Measurements from ENCODE around the gene CCR9. TPM values are rescaled to one million over a fixed set of nuclear protein-coding genes. Genes with fewer than 3 reads are reported as not detected.

The CCR9 gene, protein sequence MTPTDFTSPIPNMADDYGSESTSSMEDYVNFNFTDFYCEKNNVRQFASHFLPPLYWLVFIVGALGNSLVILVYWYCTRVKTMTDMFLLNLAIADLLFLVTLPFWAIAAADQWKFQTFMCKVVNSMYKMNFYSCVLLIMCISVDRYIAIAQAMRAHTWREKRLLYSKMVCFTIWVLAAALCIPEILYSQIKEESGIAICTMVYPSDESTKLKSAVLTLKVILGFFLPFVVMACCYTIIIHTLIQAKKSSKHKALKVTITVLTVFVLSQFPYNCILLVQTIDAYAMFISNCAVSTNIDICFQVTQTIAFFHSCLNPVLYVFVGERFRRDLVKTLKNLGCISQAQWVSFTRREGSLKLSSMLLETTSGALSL
- polyA plus RNA-seq (not detected in 2 replicates), polyA minus RNA-seq (not detected in 2 replicates)

- Histone ChIP-seq H3K9ac (ENCODE audit: low read length) (no peak within 1 kb of the TSS), H2AFZ (ENCODE audit: low read depth, low read length) (no peak within 1 kb of the TSS), H3K4me3 (ENCODE audit: low read length) (no peak within 1 kb of the TSS), H3F3A (ENCODE audit: insufficient read depth, low read length, poor library complexity, severe bottlenecking) (no peaks in the 10 kb centered on the region), H3K79me2 (replicated peaks; ENCODE audit: insufficient read depth, low read length) (no peaks in the 10 kb centered on the region), H3K27ac (ENCODE audit: low read length) (no peak within 1 kb of the TSS), H3K9me3 (ENCODE audit: low read length) (no peaks in the 10 kb centered on the region), H4K20me1 (ENCODE audit: insufficient read depth) (no peaks in the 10 kb centered on the region), H3K27me3 (ENCODE audit: insufficient read depth, low read depth, low read length) (no peaks in the 10 kb centered on the region), H3K36me3 (ENCODE audit: insufficient read depth, low read length) (no peaks in the 10 kb centered on the region), H3K9me2 (ENCODE audit: insufficient read depth, low read length) (no peaks in the 10 kb centered on the region), H3K4me2 (ENCODE audit: low read length) (no peak within 1 kb of the TSS)
- no peak for TF ChIP-seq RAD21 (conservative IDR thresholded peaks at IDR 0.05)
- TF ChIP-seq EZH2 (IDR thresholded peaks at IDR 0.05; ENCODE audit: borderline replicate concordance, insufficient read depth, low read length, poor library complexity, severe bottlenecking): no peak
- no peak for TF ChIP-seq REST (IDR thresholded peaks at IDR 0.05; ENCODE audit: borderline replicate concordance)
- TF ChIP-seq CTCF (IDR thresholded peaks at IDR 0.05; ENCODE audit: poor library complexity, severe bottlenecking): no peak
- no peak for TF ChIP-seq SMC3 (conservative IDR thresholded peaks at IDR 0.05; ENCODE audit: poor library complexity)
- no peak for TF ChIP-seq MXI1 (conservative IDR thresholded peaks at IDR 0.05; ENCODE audit: poor library complexity, severe bottlenecking)
- no peak for TF ChIP-seq EP300 (conservative IDR thresholded peaks at IDR 0.05; ENCODE audit: poor library complexity, severe bottlenecking)
- TF ChIP-seq TAF1 (IDR thresholded peaks at IDR 0.05; ENCODE audit: low read depth): no peak
- TF ChIP-seq POLR2AphosphoS5 (IDR thresholded peaks at IDR 0.05): no peak
Observed at GRCh38 chr3:45885979-45886705, at the start of gene CCR9. TSS of gene CCR9 (plus strand) at chr3:45886543. CDS start at chr3:45894934, 8,391 bp downstream.

GRCh38 chr3:45838466-45838865 lies 47.9 kb upstream of the CCR9 start:
- no peak overlapping the region for H3K27ac ChIP-seq (ENCODE audit: low read length)
- H2AFZ ChIP-seq (ENCODE audit: low read depth, low read length): no peak overlapping the region

More at GRCh38 chr3:45838466-45838865, 47.9 kb upstream of the CCR9 start:
- peaks cover 16% of the 10 kb centered on the region for H3K79me2 ChIP-seq (replicated peaks; ENCODE audit: insufficient read depth, low read length)
- H3K9me2 ChIP-seq (ENCODE audit: insufficient read depth, low read length): no peaks in the 10 kb centered on the region
- H3K27me3 ChIP-seq (ENCODE audit: insufficient read depth, low read depth, low read length): no peaks in the 10 kb centered on the region
- TF ChIP-seq REST (IDR thresholded peaks at IDR 0.05; ENCODE audit: borderline replicate concordance) (no peak), MXI1 (conservative IDR thresholded peaks at IDR 0.05; ENCODE audit: poor library complexity, severe bottlenecking) (no peak), TAF1 (IDR thresholded peaks at IDR 0.05; ENCODE audit: low read depth) (no peak), SMC3 (conservative IDR thresholded peaks at IDR 0.05; ENCODE audit: poor library complexity) (no peak), RAD21 (conservative IDR thresholded peaks at IDR 0.05) (no peak), EZH2 (IDR thresholded peaks at IDR 0.05; ENCODE audit: borderline replicate concordance, insufficient read depth, low read length, poor library complexity, severe bottlenecking) (no peak), CTCF (IDR thresholded peaks at IDR 0.05; ENCODE audit: poor library complexity, severe bottlenecking) (no peak), EP300 (conservative IDR thresholded peaks at IDR 0.05; ENCODE audit: poor library complexity, severe bottlenecking) (no peak), POLR2AphosphoS5 (IDR thresholded peaks at IDR 0.05) (no peak)
- no peaks in the 10 kb centered on the region for H4K20me1 ChIP-seq (ENCODE audit: insufficient read depth)
- H3F3A ChIP-seq (ENCODE audit: insufficient read depth, low read length, poor library complexity, severe bottlenecking): no peaks in the 10 kb centered on the region
- no peak overlapping the region for H3K4me2 ChIP-seq (ENCODE audit: low read length)
- peaks cover 4% of the 10 kb centered on the region for H3K36me3 ChIP-seq (ENCODE audit: insufficient read depth, low read length)
- no peaks in the 10 kb centered on the region for H3K9me3 ChIP-seq (ENCODE audit: low read length)
- H3K9ac ChIP-seq (ENCODE audit: low read length): no peak overlapping the region
- H3K4me3 ChIP-seq (ENCODE audit: low read length): no peak overlapping the region
